Measurements from ENCODE around the gene USP22. TPM values are rescaled to one million over a fixed set of nuclear protein-coding genes. Genes with fewer than 3 reads are reported as not detected.

USP22 gene
- total and polyA plus RNA-seq, 2 of the 8 experiments (the other 6 are each of a cell fraction or from before 2014, with no cell fraction given) = 221 to 316 TPM

DNA sequence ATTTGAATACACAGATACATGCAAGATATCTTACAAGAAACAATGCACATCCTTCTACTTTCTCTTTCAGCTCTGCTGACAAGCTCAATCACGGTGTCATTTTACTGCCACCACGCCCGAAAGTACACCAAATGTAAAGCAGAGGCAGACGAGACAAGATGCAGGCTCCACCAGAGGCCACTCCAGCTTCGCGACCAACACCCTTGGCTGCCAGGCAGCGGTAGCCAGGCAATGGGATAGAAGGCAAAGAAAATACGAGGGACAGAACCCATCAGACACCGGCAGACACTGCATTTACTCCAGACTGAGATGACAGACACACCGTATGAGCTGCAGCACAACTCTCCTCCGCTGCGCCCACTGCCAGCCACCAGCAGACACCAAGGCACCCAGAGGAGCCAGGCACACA is 41.0 kb downstream of the USP22 start:
- peaks cover 38 to 69% (median 54%) of the 10 kb centered on the region in 4 experiments for H3K36me3 ChIP-seq (ENCODE audit: control insufficient read depth in 2 of 4, insufficient read depth in 4 of 4, low read length in 3 of 4)
- FAIRE-seq = no peak

More for the DNA sequence above, 41.0 kb downstream of the USP22 start:
- H2BK120ac ChIP-seq (replicated peaks; ENCODE audit: low read depth, low read length) = no peak overlapping the region
- POLR2A ChIA-PET (ENCODE audit: partially characterized antibody) = interaction anchor here (1.2 to 2.4 kb wide), 5 partner anchors 8 to 41 kb away, joined by 4 to 8 read pairs (median 5); partner anchors contain the start of gene USP22
- 91% methylated on average over 11 of the region's 12 CpGs; no CpG with 5 or more reads in 1 of the 2 experiments for WGBS, 2 experiments (ENCODE audit: extremely low coverage in 1 of 2, insufficient coverage in 1 of 2, insufficient read length in 1 of 2, insufficient replicate concordance in 2 of 2, low coverage in 1 of 2, low lambda C conversion rate in 2 of 2, missing lambda C conversion rate in 1 of 2)
- no peak overlapping the region for H2BK15ac ChIP-seq (ENCODE audit: low read length)
- no peak overlapping the region for H4K91ac ChIP-seq (replicated peaks; ENCODE audit: insufficient read length, low read length)
- no peak overlapping the region for H2BK12ac ChIP-seq (ENCODE audit: low read depth, low read length)
- H3K14ac ChIP-seq (ENCODE audit: insufficient read length) = no peak overlapping the region
- H2AK5ac ChIP-seq (ENCODE audit: low read depth, low read length) = no peak overlapping the region
- no peak overlapping the region for H2AFZ ChIP-seq (ENCODE audit: low read length)
- no peak overlapping the region for H3K4ac ChIP-seq (replicated peaks; ENCODE audit: insufficient read length, low read depth, low read length)
- no peak overlapping the region for H4K8ac ChIP-seq (ENCODE audit: extremely low read depth, insufficient read depth, low read length)
- no peak overlapping the region for H3K4me3 ChIP-seq (ENCODE audit: extremely low read depth in 1 of 4, insufficient read depth in 2 of 4, low read depth in 3 of 4, low read length in 4 of 4)
- H3K23ac ChIP-seq (ENCODE audit: insufficient read length) = no peak overlapping the region
- peaks cover 2% of the 10 kb centered on the region for H3K79me1 ChIP-seq (ENCODE audit: low read depth, low read length)
- no peaks in the 10 kb centered on the region for H3K9me3 ChIP-seq (ENCODE audit: insufficient read depth in 2 of 2, low read depth in 1 of 2, low read length in 1 of 2)
- TF ChIP-seq POLR2AphosphoS5 (IDR thresholded peaks at IDR 0.05; ENCODE audit: low read depth, low read length) = peak; percentile 17; the same call in 1 of the 2 replicates
- no peak for TF ChIP-seq TCF12 (IDR thresholded peaks at IDR 0.05; ENCODE audit: low read depth, low read length)
- no peak for TF ChIP-seq SIX5 (IDR thresholded peaks at IDR 0.05; ENCODE audit: low read depth, low read length)
- no peak for TF ChIP-seq KDM4A (IDR thresholded peaks at IDR 0.05; ENCODE audit: low read depth, low read length, severe bottlenecking)
- TF ChIP-seq YY1 (IDR thresholded peaks at IDR 0.05; ENCODE audit: low read depth, low read length) = no peak
- no peak for TF ChIP-seq JUN (IDR thresholded peaks at IDR 0.05; ENCODE audit: low read depth, low read length)
- TF ChIP-seq, protein P1, sequence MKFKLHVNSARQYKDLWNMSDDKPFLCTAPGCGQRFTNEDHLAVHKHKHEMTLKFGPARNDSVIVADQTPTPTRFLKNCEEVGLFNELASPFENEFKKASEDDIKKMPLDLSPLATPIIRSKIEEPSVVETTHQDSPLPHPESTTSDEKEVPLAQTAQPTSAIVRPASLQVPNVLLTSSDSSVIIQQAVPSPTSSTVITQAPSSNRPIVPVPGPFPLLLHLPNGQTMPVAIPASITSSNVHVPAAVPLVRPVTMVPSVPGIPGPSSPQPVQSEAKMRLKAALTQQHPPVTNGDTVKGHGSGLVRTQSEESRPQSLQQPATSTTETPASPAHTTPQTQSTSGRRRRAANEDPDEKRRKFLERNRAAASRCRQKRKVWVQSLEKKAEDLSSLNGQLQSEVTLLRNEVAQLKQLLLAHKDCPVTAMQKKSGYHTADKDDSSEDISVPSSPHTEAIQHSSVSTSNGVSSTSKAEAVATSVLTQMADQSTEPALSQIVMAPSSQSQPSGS (IDR thresholded peaks at IDR 0.05; ENCODE audit: low read length) = no peak
- H3K18ac ChIP-seq (ENCODE audit: extremely low read depth, low read length) = no peak overlapping the region
- no peak overlapping the region for H4K5ac ChIP-seq (ENCODE audit: insufficient read length, low read depth, low read length)
- peaks cover 23 to 34% of the 10 kb centered on the region in 2 experiments for H4K20me1 ChIP-seq (replicated peaks in 1 of 2; ENCODE audit: control insufficient read depth in 1 of 2, insufficient read depth in 2 of 2, low read length in 2 of 2)
- H2BK5ac ChIP-seq (ENCODE audit: low read depth, low read length) = no peak overlapping the region
- H2BK20ac ChIP-seq (ENCODE audit: low read length) = no peak overlapping the region
- peaks cover 0 to 13% of the 10 kb centered on the region in 2 experiments; a peak in 2 of 4 replicates for H3K79me2 ChIP-seq (ENCODE audit: control insufficient read depth in 1 of 2, insufficient read depth in 2 of 2, low read length in 2 of 2)
- no peaks in the 10 kb centered on the region for H3K23me2 ChIP-seq (ENCODE audit: low read depth, low read length)
- H3K27ac ChIP-seq (ENCODE audit: low read depth, low read length) = no peak overlapping the region
- no peaks in the 10 kb centered on the region for H3K27me3 ChIP-seq (replicated peaks in 1 of 4; ENCODE audit: control insufficient read depth in 3 of 4, extremely low read depth in 1 of 4, insufficient read depth in 3 of 4, low read length in 3 of 4)
- peaks cover 0 to 4% (median 0%) of the 10 kb centered on the region in 4 experiments; a peak in 1 of 7 replicates for H3K4me1 ChIP-seq (replicated peaks in 1 of 4; ENCODE audit: control insufficient read depth in 3 of 4, insufficient read depth in 4 of 4, low read length in 3 of 4)
- no peak overlapping the region for H3K9ac ChIP-seq (replicated peaks in 1 of 4; ENCODE audit: extremely low read depth in 1 of 4, low read depth in 3 of 4, low read length in 3 of 4)
- DNase-seq (ENCODE audit: low read depth in 1 of 2, low spot score in 2 of 2) = no peak
- H3K56ac ChIP-seq (replicated peaks; ENCODE audit: insufficient read length, low read depth, low read length) = no peak overlapping the region
- CTCF ChIA-PET (ENCODE audit: partially characterized antibody) = interaction anchor here (0.7 to 0.9 kb wide), 2 partner anchors 57 to 106 kb away, joined by 3 read pairs; no protein-coding TSS in a partner anchor
- H3K4me2 ChIP-seq (ENCODE audit: insufficient read depth in 1 of 2, low read depth in 2 of 2, low read length in 2 of 2) = no peak overlapping the region

Measured in H1 (cell line).